LHCN-M2 (cell line): ENCODE results near the gene COPG1. TPM values are rescaled to one million over a fixed set of nuclear protein-coding genes. Genes with fewer than 3 reads are reported as not detected.

ENCODE experiments used
- DNase-seq: peaks from one replicate; pipeline ENCODE4 v3.0.0-alpha.2; 2012; ENCODE audit warnings: low read depth
- total RNA-seq: library from RNA; depleted of rRNA; stranded (reverse); fragments of >200 nt; gene quantifications from 2 replicates; pipeline ENCODE4 v1.2.3, GENCODE V29; 2014; rRNA removed

COPG1 gene
- total RNA-seq, 1 experiment from 2014 or later, result 192 TPM

DNA sequence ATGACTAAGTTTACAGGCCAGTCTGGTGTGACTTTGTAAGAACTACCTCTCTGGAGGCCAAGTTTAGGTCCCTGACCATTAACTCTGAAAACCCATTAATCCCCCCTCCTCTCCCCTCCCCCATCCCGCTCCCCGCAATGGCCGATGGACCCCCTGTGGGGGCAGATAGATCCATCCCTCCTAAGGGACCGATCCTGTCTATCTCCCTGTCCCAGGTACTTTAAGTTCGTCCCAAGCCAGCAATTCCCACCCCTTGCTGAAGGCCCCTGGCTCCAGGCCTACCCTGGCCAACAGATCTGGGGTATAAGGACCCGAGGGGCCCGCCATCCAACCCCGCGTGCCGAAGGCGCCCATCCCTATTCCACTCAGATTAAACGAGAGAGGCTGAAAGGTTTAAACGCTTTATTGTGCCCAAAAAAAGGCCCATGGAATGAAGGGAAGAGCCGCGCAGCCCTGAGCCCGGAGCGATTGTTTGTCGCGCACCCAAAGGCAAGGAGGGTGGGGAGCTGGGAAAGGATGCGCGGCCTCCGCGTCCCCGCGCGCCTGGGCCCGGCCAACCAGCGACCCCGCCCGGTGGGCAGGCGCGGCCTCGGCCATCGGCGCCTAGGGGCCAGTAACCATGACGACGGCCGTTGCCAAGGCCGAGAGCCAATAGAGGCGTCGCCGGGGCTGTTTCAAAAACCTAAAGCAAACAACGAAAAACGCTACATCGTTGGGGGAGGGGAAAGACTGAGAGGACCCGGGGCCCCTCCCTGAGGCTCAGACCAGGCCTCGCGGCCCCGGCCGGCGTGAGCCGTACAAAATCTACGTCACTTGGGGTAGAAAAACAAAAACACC lies 65.2 kb downstream of the COPG1 start:
- peak; percentile 93 for DNase-seq

DNA sequence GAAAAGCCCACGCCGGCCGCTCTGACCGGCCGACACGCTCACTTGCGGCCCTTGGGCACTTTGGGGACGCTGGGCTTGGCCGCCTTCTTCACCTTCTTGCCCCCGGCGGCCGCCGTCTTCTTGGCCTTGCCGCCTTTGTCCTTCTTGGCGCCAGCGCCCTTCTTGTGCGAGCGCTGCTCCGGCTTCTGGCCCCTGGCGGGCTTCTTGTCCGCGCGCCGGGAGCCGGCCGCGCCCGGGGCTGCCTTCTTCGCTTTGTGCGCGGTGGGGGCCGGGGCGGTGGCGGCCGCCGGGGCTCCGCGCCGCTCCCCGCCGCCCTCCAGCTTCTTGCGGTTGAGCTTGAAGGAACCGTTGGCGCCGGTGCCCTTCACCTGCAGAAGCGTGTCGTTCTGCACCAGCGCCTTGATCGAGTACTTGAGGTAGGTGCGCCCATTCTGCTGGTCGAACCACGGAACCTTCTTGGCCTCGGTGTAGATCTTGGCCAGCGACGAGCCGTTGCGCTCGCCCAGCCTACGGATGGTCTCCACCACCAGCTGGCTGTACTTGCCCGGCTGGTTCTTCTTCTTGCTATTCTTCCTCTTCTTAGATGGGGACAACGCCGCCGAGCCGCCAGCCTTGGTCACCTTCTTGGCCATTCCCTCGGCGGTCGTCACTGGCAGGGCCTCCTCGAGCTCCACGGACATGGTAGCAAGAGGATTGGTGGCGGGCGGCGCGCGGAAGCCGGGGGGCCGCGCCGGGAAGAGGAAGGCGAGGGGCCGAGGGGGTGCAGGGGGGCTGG lies 66.0 kb downstream of the COPG1 start:
- DNase-seq, result peak; percentile 13

DNA sequence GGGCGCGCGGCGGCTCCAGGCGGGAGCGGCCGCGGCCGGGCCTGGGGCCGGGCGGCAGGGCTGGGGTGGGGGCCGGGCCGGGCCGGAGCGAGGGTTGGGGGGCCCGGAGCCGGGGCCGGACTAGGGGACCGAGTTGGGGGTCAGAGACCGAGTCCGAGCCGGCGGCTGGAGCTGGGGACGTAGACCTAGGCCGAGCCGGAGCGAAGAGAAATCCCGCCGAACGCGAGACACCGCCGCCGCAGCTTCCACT lies 66.5 kb downstream of the COPG1 start:
- no peak for DNase-seq

DNA sequence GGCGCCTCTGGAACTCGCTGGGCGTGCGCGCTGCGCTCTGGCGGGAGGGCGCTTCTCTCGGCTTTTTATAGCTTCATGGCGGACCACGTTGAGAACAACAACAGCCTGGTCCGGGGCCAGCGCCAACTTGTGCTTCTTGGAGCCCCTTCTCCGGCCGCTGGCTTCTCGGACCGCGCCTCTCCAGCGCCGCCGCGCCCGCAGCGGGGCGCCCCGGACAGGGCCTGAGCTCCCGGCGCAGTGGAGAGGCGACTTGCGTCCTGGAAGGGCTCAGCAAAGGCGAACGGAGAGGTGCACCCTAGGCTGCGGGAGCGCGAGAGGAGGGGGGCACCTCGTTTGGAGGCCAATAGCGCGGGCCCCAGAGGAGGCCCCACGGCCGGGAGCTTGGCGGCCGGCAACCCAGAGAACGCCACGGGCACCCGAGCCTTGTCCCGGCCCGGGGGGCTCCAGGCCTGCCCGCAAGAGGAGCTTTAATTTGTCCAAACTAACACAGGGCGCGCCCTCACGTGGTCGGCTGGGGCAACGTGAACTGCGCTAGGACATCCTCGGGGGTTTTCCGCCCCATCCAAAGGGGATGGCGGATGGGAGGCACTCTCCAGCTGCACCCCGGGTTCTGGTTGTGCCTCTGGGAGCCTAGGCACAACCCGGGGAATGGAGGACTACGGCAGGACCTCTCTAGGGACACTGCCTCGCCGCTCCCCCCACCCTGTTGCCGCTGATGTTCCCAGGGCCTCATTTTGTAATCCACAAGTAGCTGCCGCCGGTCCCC lies 67.0 kb downstream of the COPG1 start:
- DNase-seq, result peak; percentile 82

DNA sequence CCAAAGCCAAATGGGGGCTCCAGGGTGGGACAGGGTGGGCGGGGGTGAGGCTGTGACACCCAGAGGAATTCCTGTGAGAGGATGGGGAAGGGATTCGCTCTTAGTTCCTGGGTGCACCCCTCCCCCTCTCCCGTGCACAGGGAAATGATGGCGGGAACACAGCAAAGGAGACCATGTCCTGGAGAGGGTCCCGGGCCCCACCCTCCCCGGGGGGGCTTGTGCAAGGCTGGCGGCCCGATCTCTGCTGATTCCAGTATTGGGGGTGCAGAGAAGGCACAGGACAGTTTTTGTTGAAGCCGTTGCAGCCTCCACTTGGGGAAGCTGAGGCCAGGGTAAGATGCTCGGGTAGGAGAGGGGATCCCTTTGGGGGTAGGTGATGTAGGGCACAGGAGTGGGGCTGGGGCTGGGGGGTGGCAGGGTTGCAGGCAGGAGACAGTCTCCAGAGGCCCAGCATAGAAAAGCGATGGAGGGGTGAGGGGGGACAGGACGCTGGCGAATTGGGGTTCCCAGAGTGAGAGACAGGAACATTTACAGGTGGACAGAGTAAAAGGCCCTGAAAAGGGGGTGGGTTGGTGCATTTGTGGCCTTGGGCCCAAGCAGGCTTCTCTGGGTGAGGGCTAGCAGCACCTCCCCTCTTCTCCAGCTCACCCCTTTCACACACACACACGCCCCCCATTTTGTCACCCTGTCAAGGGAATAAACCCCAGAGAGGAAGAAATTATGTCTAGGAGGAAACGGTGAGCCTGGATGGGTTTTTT lies 67.8 kb downstream of the COPG1 start:
- DNase-seq, result no peak

DNA sequence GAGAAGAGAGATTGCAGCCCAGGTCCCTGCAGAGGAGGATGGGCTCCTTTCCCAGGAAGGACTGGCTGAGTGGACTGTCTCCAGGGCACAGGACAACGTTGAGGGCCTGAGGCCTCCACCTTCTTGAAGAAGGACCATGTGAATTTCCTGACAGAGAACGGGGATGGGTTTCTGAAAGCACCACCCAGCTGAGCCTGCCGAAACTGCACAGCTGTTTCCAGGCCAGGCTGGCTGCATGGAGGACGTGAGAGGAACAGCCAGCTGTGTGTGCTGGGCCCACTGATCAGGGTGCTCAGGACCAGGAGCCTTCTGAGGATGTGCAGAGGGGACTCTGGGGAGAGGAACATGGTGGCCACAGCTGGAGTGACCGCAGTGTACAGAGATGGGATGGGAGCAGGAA lies 68.4 kb downstream of the COPG1 start:
- DNase-seq, result no peak

DNA sequence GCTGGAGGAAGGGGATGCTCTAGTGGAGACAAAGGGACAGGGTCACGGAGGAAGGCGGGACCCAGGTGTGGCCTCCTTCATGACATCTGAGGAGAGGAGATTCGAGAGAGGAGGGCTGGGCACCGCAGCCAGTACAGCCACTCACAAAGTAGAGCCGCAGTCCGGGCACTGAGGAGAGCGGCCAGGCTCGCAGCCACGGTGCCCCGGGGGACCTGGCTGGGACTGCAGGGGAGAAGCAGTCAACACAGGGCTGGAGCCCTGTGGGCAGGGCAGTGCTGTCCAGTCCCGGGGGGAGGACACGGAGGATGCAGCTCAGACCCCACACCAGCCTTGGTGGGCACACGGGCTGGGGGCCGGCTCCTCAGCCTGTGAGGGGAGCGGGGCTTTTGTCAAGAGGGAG lies 69.5 kb downstream of the COPG1 start:
- no peak for DNase-seq

DNA sequence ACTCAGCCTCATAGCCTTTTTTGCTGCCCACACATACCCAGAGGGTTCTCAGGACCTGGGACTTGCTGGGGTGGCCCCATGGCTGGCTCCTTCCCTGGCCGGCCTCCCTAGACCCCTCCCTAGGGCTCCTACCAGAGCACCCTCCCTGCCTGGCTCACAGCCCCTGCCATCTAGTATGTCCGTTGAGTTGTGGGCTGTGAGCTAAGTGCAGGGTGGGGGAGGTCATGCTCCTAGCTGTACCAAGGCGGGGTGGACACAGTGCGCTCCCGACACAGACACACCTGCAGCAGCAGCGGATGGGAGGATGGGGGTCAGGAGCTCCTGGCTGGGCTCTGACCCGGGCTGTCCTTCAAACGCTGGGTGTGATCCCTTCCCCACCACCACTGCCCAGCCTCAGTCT lies 70.9 kb downstream of the COPG1 start:
- no peak for DNase-seq

DNA sequence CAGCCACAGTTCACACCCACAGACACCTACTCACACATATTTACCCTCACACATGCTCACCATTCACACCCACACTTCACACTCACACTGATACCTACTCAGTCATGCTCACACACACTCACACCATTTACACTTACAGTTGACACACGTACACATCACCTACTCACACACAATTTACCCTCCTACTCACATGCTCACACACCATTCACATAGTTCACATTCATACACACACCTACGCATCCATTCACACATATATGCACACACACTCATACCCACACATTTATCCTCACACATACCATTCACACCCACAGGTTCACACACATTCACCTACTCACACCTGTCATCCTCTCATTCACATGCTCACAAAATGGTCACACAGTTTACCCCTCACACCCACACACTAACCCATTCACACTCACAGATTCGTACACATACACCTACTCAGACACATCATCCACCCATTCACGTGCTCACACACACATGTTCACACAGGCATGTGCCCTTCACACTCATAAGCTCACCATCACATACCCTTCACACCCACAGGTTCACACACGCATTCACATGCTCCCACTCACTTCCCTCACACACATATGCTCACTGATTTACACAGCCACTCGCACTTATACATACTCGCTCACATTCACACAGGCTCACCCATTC lies 71.5 kb downstream of the COPG1 start:
- no peak for DNase-seq

DNA sequence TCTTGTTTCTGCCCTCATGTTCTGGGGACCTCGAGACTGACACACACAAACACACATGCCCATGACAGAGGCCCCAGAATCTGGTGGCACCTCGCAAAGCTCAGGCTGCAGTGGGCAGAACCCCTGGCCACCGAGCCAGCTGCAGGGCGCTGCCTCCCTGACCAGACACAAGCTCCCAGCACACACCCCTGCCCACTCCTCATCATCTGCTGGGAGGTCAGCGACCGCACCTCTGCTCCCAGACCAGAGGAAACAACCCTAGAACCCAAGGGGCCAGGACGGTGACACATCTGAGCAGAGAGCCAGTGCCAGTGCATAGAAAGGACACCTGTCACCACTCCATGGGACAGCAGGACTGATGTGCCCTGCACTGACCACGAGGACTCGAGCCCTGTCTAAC lies 72.5 kb downstream of the COPG1 start:
- no peak for DNase-seq

DNA sequence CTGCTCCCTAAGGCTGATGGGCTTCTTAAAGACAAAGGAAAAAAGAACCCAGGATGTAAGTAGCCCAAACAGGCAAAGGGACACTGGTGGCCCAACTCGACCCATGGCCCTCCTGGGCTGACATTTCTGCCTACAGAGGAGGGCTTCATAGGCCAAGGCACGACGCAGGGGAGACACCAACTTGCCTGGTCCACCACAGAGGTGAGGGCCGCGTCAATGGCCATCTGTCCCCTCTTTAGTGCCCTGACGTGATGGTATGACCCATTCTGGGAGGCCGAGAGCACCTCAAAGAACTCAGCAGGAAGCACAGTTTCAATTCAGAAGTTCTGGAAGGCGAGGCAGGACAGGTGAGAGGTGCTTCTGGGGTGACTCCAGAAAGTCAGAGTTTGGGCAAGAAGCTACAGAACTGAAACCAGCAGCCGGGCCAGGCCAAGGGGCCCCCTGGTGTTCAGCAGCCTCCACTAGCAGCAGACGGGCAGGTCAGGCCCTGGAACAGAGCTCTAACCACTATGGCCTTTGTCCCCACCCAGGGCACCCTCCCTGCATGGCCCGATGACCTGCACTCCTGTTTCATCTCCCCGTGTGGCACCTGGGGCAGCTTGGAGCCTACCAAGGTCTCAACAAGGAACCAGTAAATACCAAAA lies 74.4 kb downstream of the COPG1 start:
- DNase-seq, result no peak

DNA sequence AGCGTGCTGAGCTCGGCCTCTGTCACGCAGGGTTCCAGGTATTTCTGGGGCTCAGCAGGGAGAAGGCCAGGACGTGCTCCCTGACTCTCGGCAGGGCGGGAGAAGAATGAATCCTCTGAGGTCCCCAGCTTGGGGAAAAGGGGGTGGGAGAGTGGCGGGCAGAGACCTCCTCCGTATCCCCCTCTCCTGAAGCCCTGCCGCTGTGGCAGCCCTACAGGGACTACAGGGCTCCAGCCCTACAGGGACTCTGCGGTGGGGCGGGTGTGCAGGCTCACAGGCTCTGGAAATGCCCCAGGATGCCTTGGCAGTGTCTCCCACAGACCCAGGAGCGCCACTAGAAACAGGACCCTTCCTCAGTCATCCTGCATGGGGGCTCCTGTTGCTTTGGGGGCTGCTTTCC lies 75.4 kb downstream of the COPG1 start:
- DNase-seq, result no peak

DNA sequence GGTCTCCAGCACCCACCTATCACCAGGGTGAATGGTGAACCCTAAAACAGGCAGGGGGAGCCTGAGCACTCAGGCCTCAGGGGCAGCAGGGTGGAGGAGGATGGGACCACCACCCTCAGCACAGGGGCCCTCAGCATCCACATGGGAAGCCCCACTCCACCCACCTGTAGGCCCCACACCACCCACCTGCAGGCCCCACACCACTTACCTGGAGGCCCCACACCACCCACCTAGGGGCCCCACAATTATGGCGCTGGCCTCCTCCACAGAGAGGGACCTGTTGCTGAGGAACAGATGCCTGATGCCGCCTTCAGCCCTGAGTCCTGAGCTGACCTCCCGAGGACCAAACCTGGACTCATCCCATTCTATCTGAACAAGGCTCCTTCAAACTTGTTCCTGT lies 76.0 kb downstream of the COPG1 start:
- no peak for DNase-seq

DNA sequence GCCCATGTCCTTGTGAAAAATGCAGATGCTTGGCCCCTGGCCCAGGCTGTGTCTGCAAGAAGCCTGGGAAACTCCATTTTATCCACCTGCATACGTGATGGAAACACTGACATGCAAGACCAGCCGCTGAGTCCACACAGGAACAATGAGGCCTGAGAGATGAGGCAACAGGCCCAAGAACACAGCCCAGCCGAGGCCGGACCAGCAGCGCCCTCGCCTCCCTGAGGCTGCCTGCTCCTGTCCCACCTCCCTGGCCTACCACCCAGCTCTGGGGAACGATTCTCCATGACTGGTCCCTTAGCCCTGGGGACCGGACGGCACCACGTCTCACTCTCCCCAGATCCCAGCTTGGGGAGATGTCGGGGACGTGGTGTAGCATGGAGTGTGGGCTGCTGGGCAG lies 76.7 kb downstream of the COPG1 start:
- DNase-seq, result no peak

DNA sequence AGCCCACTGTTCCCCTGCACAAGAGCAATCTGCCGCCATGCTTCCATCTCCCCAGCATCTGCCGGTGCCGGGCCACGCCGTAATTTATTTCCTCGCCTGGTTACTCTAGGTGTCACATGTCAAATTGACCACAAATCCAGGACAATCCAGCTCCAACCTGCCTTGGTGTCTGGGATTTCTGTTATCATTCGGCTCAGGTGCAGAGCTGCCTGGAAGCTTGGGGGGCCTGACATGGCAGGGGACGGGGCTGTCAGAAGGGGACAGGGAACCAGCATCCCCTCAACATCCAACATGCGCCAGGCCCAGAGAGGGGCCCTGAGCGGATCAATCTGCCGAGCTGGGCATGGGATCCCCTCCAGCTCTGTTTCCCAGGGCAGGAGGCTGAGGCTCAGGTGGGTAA lies 77.2 kb downstream of the COPG1 start:
- no peak for DNase-seq

Other genes with a start within 250 kb of the COPG1 start
- not detected in 2 replicates for gene EFCC1, start 248.3 kb upstream of the COPG1 start, total RNA-seq
- not detected in 2 replicates for gene GP9, start 188.8 kb upstream of the COPG1 start, total RNA-seq
- gene RAB43, start 127.8 kb upstream of the COPG1 start, total RNA-seq, result 16.3 and 21.5 TPM in 2 replicates
- gene ISY1, start 88.5 kb upstream of the COPG1 start, total RNA-seq, result 26.9 TPM in 2 replicates
- gene CNBP, start 65.7 kb upstream of the COPG1 start, total RNA-seq, result 370 and 371 TPM in 2 replicates
- 10.8 and 15.8 TPM in 2 replicates for gene HMCES, start 29.3 kb downstream of the COPG1 start, total RNA-seq
- 0.06 and 0.26 TPM in 2 replicates for gene EFCAB12, start 179.0 kb downstream of the COPG1 start, total RNA-seq
- 25.3 and 28.8 TPM in 2 replicates for gene MBD4, start 190.3 kb downstream of the COPG1 start, total RNA-seq
- gene IFT122, start 190.6 kb downstream of the COPG1 start, total RNA-seq, result 17.3 and 24.2 TPM in 2 replicates